ENCODE measurements around the gene POLL. TPM values are rescaled to one million over a fixed set of nuclear protein-coding genes. Genes with fewer than 3 reads are reported as not detected.
"Not testable (repeated sequence)": the region's sequence is repeated elsewhere in the genome, so short reads cannot be mapped to it uniquely, and the experiment has no call there.

POLL gene
- total RNA-seq = 16.6 TPM

- ATAC-seq = peak; percentile 97
- DNase-seq (ENCODE audit: low spot score) = peak; percentile 96
Observed at GRCh38 chr10:101587725-101588653, at the start of gene POLL, which contains the start of gene DPCD. POLL (minus strand) TSS chr10:101588257; CDS start chr10:101587360, 897 bp downstream. DPCD (plus strand) TSS chr10:101588321; CDS start chr10:101588337, 16 bp downstream.

GRCh38 chr10:101633510-101633909, 45.5 kb upstream of the POLL start:
- not testable (repeated sequence) for ATAC-seq; DNase-seq (ENCODE audit: low spot score)

GRCh38 chr10:101631821-101632475, 43.9 kb upstream of the POLL start:
- no peak for DNase-seq (ENCODE audit: low spot score)
- peak; percentile 29 for ATAC-seq

GRCh38 chr10:101630633-101630920, 42.5 kb upstream of the POLL start:
- ATAC-seq (no peak), DNase-seq (ENCODE audit: low spot score) (no peak)

- DNase-seq (ENCODE audit: low spot score) = no peak
- ATAC-seq = no peak
Observed at GRCh38 chr10:101629837-101630632, 42.0 kb upstream of the POLL start.

- ATAC-seq (no peak), DNase-seq (ENCODE audit: low spot score) (no peak)
Observed at GRCh38 chr10:101625821-101626412, 37.9 kb upstream of the POLL start.

- DNase-seq (ENCODE audit: low spot score) = no peak
Observed at GRCh38 chr10:101624526-101625102, 36.6 kb upstream of the POLL start.

GRCh38 chr10:101623528-101623927, 35.5 kb upstream of the POLL start:
- ATAC-seq (no peak), DNase-seq (ENCODE audit: low spot score) (no peak)

More at GRCh38 chr10:101624526-101625102, 36.6 kb upstream of the POLL start:
- ATAC-seq = no peak

- ATAC-seq (no peak), DNase-seq (ENCODE audit: low spot score) (no peak)
Observed at GRCh38 chr10:101619983-101620382, 31.9 kb upstream of the POLL start.

- DNase-seq (ENCODE audit: low spot score) (no peak), ATAC-seq (no peak)
Observed at GRCh38 chr10:101618871-101619270, 30.8 kb upstream of the POLL start.

- no peak for DNase-seq (ENCODE audit: low spot score)
- ATAC-seq = no peak
Observed at GRCh38 chr10:101617824-101618568, 29.9 kb upstream of the POLL start.

GRCh38 chr10:101617102-101617823, 29.2 kb upstream of the POLL start:
- ATAC-seq (no peak), DNase-seq (ENCODE audit: low spot score) (no peak)

GRCh38 chr10:101616415-101617101, 28.5 kb upstream of the POLL start:
- ATAC-seq (peak; percentile 33), DNase-seq (ENCODE audit: low spot score) (no peak)

GRCh38 chr10:101615525-101616116, 27.6 kb upstream of the POLL start:
- ATAC-seq = no peak
- no peak for DNase-seq (ENCODE audit: low spot score)

GRCh38 chr10:101614663-101615524, 26.8 kb upstream of the POLL start:
- DNase-seq (ENCODE audit: low spot score) (no peak), ATAC-seq (no peak)

GRCh38 chr10:101613646-101614045, 25.6 kb upstream of the POLL start:
- peak; percentile 11 for ATAC-seq

GRCh38 chr10:101612872-101613271, 24.8 kb upstream of the POLL start:
- no peak for DNase-seq (ENCODE audit: low spot score)
- ATAC-seq = no peak

More at GRCh38 chr10:101613646-101614045, 25.6 kb upstream of the POLL start:
- no peak for DNase-seq (ENCODE audit: low spot score)

Measured in left lobe of liver (tissue), 2 donors.